ENCODE results near the gene CLASP1. TPM values are rescaled to one million over a fixed set of nuclear protein-coding genes. Genes with fewer than 3 reads are reported as not detected.
"Not testable (repeated sequence)": the region's sequence is repeated elsewhere in the genome, so short reads cannot be mapped to it uniquely, and the experiment has no call there.

Gene CLASP1
- total RNA-seq, 6 experiments from 2014 or later, result 19.7 to 32.4 (median 24.1) TPM

DNA sequence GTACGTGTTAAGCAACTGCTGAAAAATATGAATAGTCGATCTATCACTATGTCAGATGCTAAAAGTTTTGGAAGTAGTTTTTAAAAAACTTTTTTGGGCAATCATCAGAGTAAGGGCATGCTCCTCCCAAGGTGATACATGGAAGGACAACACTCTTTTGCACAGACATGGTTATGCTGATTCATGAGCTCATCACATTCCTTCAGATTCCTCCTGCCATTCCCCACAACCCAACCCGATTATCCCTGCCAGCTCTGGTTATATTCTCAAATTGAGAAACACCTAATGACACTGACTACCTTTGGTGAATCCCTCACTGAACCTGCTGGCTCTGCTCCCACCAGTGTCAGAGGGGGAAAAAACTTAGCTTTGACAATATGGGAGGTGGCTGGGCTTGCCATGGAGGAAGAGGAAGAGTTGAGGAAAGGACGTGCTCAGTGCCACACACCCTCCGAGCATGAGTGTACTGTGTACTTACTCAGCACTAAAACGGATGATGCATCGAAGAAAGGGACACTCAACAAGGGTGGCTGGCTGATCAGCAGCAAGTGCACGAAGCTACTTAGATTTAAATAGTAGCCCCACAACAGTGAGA is 202.5 kb downstream of the CLASP1 start:
- Histone ChIP-seq H3K36me3 (peaks cover 0 to 88% (median 28%) of the 10 kb centered on the region in 4 donors), H3K27ac (no peak overlapping the region), H3K4me1 (no peaks in the 10 kb centered on the region), H3K9me3 (no peaks in the 10 kb centered on the region), H3K4me3 (no peak overlapping the region), H3K27me3 (no peaks in the 10 kb centered on the region)
- ATAC-seq (no peak), DNase-seq (no peak)
- TF ChIP-seq, protein P1, sequence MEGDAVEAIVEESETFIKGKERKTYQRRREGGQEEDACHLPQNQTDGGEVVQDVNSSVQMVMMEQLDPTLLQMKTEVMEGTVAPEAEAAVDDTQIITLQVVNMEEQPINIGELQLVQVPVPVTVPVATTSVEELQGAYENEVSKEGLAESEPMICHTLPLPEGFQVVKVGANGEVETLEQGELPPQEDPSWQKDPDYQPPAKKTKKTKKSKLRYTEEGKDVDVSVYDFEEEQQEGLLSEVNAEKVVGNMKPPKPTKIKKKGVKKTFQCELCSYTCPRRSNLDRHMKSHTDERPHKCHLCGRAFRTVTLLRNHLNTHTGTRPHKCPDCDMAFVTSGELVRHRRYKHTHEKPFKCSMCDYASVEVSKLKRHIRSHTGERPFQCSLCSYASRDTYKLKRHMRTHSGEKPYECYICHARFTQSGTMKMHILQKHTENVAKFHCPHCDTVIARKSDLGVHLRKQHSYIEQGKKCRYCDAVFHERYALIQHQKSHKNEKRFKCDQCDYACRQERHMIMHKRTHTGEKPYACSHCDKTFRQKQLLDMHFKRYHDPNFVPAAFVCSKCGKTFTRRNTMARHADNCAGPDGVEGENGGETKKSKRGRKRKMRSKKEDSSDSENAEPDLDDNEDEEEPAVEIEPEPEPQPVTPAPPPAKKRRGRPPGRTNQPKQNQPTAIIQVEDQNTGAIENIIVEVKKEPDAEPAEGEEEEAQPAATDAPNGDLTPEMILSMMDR (IDR thresholded peaks at IDR 0.05), result no peak
- no peak for TF ChIP-seq POLR2A (IDR thresholded peaks at IDR 0.05)
- WGBS (ENCODE audit: insufficient coverage, low coverage, low lambda C conversion rate, missing lambda C conversion rate), result 80% methylated on average over 6 of the region's 8 CpGs
- intact Hi-C loops (cut with DNase I), result no loop called here

DNA sequence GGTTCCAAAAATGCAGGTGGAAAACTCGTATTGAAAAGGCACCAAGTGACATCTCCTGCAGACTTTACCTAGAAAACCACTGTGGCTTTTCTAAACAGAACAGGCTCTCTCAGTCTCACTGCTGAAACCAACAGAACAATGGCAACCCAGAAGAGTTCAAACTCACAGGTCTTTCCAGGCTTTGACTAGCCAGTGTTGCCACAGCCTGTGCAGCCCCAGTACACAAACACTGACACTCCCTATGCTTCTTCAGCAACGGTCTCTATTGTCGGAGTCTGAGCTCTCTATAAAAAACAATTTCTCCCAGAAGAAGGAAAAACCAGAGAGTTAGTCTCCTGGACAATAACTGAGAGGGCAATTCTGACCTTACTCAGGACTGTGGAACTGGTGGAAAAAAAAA is 206.4 kb downstream of the CLASP1 start:
- TF ChIP-seq, protein P1 (IDR thresholded peaks at IDR 0.05), result no peak
- TF ChIP-seq POLR2A (IDR thresholded peaks at IDR 0.05), result no peak
- Histone ChIP-seq H3K27ac (no peak overlapping the region), H3K4me3 (no peak overlapping the region), H3K27me3 (no peaks in the 10 kb centered on the region), H3K36me3 (peaks cover 0 to 51% (median 19%) of the 10 kb centered on the region in 4 donors), H3K4me1 (no peaks in the 10 kb centered on the region), H3K9me3 (no peaks in the 10 kb centered on the region)
- DNase-seq (no peak), ATAC-seq (no peak)
- intact Hi-C loops (cut with DNase I), result no loop called here
- 90% methylated on average over 3 of the region's 3 CpGs for WGBS (ENCODE audit: insufficient coverage, low coverage, low lambda C conversion rate, missing lambda C conversion rate)

DNA sequence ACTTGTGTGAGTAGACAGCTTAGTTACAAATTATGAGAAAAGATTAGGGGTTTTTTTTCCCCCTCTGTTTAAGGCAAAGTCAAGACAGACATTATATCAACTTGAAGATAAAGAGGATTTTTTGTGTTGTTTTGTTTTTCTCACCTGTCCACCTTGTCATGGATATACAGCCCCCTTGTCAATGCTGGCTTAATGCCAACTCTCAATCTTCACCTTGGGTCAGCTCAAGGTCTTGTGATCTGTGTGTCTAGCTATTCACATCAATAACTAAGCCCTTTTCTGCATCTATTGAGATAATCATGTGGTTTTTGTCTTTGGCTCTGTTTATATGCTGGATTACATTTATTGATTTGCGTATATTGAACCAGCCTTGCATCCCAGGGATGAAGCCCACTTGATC is 211.0 kb downstream of the CLASP1 start:
- H3K27me3 ChIP-seq; intact Hi-C loops (cut with DNase I); H3K27ac ChIP-seq; ATAC-seq; H3K9me3 ChIP-seq; H3K4me1 ChIP-seq; H3K36me3 ChIP-seq; DNase-seq; H3K4me3 ChIP-seq: not testable (repeated sequence)
- WGBS (ENCODE audit: insufficient coverage, low coverage, low lambda C conversion rate, missing lambda C conversion rate), result 78% methylated on average over 1 of the region's 1 CpG

DNA sequence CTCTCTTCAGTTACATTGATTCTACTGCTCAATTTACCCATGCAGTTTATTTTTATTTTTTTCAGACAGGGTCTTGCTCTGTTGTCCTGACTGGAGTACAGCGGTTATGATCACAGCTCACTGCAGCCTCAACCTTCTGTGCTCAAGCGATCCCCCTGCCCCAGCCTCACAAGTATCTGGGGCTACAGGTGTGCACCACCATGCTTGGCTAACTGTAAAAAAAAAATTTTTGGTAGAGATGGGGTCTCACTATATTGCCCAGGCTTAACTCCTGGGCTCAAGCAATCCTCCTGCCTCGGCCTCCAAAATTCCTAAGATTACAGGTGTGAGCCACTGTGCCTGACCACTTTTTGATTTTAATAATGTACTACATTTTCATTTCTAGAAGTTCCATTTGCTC is 212.3 kb downstream of the CLASP1 start:
- Histone ChIP-seq H3K27me3 (no peaks in the 10 kb centered on the region), H3K4me3 (no peak overlapping the region), H3K27ac (no peak overlapping the region), H3K9me3 (no peaks in the 10 kb centered on the region), H3K36me3 (peaks cover 0 to 2% (median 0%) of the 10 kb centered on the region in 4 donors), H3K4me1 (no peaks in the 10 kb centered on the region)
- ATAC-seq, result no peak
- no peak for DNase-seq
- TF ChIP-seq, protein P1 (IDR thresholded peaks at IDR 0.05), result no peak
- TF ChIP-seq POLR2A (IDR thresholded peaks at IDR 0.05), result no peak
- intact Hi-C loops (cut with DNase I), result no loop called here
- 96% methylated on average over 3 of the region's 3 CpGs for WGBS (ENCODE audit: insufficient coverage, low coverage, low lambda C conversion rate, missing lambda C conversion rate)

DNA sequence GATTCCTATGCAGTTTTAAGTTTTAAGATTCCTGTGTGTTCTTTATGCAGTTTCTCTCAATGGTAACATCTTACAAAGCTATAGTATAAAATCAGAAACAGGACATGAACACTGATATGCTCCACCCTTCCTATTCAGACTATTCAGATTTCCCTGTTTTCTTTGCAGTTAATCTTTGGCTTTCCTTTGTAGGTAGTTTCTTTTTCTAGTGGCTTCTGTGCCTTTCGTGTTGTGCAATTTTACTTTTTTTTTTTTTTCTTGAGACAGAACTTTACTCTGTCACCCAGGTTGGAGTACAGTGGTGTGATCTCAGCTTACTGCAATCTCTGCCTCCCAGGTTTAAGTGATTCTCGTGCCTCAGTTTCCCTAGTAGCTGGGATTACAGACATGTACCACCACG is 213.5 kb downstream of the CLASP1 start:
- H3K36me3 ChIP-seq, result no peaks in the 10 kb centered on the region
- H3K9me3 ChIP-seq, result no peaks in the 10 kb centered on the region
- DNase-seq (no peak), ATAC-seq (no peak)
- H3K4me1 ChIP-seq, result no peaks in the 10 kb centered on the region
- intact Hi-C loops (cut with DNase I), result no loop called here
- no peaks in the 10 kb centered on the region for H3K27me3 ChIP-seq
- no peak overlapping the region for H3K27ac ChIP-seq
- no peak for TF ChIP-seq POLR2A (IDR thresholded peaks at IDR 0.05)
- TF ChIP-seq, protein P1 (IDR thresholded peaks at IDR 0.05), result no peak
- H3K4me3 ChIP-seq, result no peak overlapping the region
- 93% methylated on average over 3 of the region's 3 CpGs for WGBS (ENCODE audit: insufficient coverage, low coverage, low lambda C conversion rate, missing lambda C conversion rate)
